H1 (cell line): ENCODE results near the gene MUC5B. TPM values are rescaled to one million over a fixed set of nuclear protein-coding genes. Genes with fewer than 3 reads are reported as not detected.

Experiments used
- CTCF ChIA-PET: fragments of 300-600 bp; sonication (Branson Sonifier 250); formaldehyde crosslinking; loops from one replicate; lab custom pipeline; 2021; ENCODE audit not compliant: partially characterized antibody; lab: Charles Lee
- POLR2A ChIA-PET: fragments of 300-600 bp; sonication (Branson Sonifier 250); formaldehyde crosslinking; loops from one replicate; lab custom pipeline; 2021; ENCODE audit warnings: inconsistent platforms; ENCODE audit not compliant: partially characterized antibody; lab: Charles Lee
- DNase-seq, 2 experiments: peaks; one replicate each; pipeline versions ENCODE4 v3.0.0 to v3.0.0-alpha.2; 2010 to 2022; ENCODE audit warnings: low spot score in 2 of 2, low read depth in 1 of 2, mixed read lengths in 1 of 2
- FAIRE-seq: peaks from 2 replicates; lab custom pipeline; 2011; peaks lifted over from hg19 to GRCh38; lab: Jason Lieb, UNC
- H2AFZ ChIP-seq: 2 replicates; pipeline ENCODE4 v1.8.1; 2012; ENCODE audit warnings: low read length, inconsistent platforms
- H2AK5ac ChIP-seq: 2 replicates; pipeline ENCODE4 v1.6.1; 2013; ENCODE audit warnings: low read depth, low read length
- H2BK120ac ChIP-seq: replicated peaks from 2 replicates; pipeline ENCODE3; 2013; ENCODE audit warnings: low read depth, low read length, inconsistent platforms
- H2BK12ac ChIP-seq: 2 replicates; pipeline ENCODE4 v1.6.1; 2013; ENCODE audit warnings: low read depth, low read length
- H2BK15ac ChIP-seq: 2 replicates; pipeline ENCODE4 v1.6.1; 2013; ENCODE audit warnings: low read length
- H2BK20ac ChIP-seq: 2 replicates; pipeline ENCODE4 v1.6.1; 2013; ENCODE audit warnings: low read length
- H2BK5ac ChIP-seq: 2 replicates; pipeline ENCODE4 v1.6.1; 2013; ENCODE audit warnings: low read depth, low read length
- H3K14ac ChIP-seq: 2 replicates; pipeline ENCODE4 v1.6.1; 2013; ENCODE audit warnings: inconsistent platforms; ENCODE audit not compliant: insufficient read length
- H3K18ac ChIP-seq: 2 replicates; pipeline ENCODE4 v1.6.1; 2013; ENCODE audit warnings: low read length; ENCODE audit errors: extremely low read depth
- H3K23ac ChIP-seq: 2 replicates; pipeline ENCODE4 v1.6.1; 2013; ENCODE audit warnings: inconsistent platforms; ENCODE audit not compliant: insufficient read length
- H3K23me2 ChIP-seq: 2 replicates; pipeline ENCODE4 v1.6.1; 2013; ENCODE audit warnings: low read depth, low read length
- H3K27ac ChIP-seq: 2 replicates; pipeline ENCODE4 v1.6.1; 2011; ENCODE audit warnings: low read depth, low read length, inconsistent platforms
- H3K27me3 ChIP-seq, 4 experiments: replicated peaks in 1 of 4; 1 replicate in 1 of 4; 2 replicates in 3 of 4; pipeline versions ENCODE4 v1.6.1 to v1.8.1; 2011 to 2013; ENCODE audit warnings: low read length in 3 of 4, mild to moderate bottlenecking in 3 of 4, inconsistent platforms in 2 of 4, mixed read lengths in 2 of 4, moderate library complexity in 1 of 4; ENCODE audit not compliant: control insufficient read depth in 3 of 4, insufficient read depth in 3 of 4; ENCODE audit errors: extremely low read depth in 1 of 4
- H3K36me3 ChIP-seq, 4 experiments: 2 replicates each; pipeline versions ENCODE4 v1.6.1 to v1.8.1; 2011 to 2013; ENCODE audit warnings: mild to moderate bottlenecking in 4 of 4, low read length in 3 of 4, moderate library complexity in 2 of 4, control low read depth in 1 of 4, inconsistent platforms in 1 of 4; ENCODE audit not compliant: insufficient read depth in 4 of 4, control insufficient read depth in 2 of 4
- H3K4ac ChIP-seq: replicated peaks from 2 replicates; pipeline ENCODE3; 2013; ENCODE audit warnings: low read length, low read depth, mixed read lengths, inconsistent platforms; ENCODE audit not compliant: insufficient read length
- H3K4me1 ChIP-seq, 4 experiments: replicated peaks in 1 of 4; 1 replicate in 1 of 4; 2 replicates in 3 of 4; pipeline versions ENCODE4 v1.6.1 to v1.8.1; 2011 to 2013; ENCODE audit warnings: low read length in 3 of 4, inconsistent platforms in 2 of 4, mixed read lengths in 1 of 4; ENCODE audit not compliant: insufficient read depth in 4 of 4, control insufficient read depth in 3 of 4
- H3K4me2 ChIP-seq, 2 experiments: 2 replicates each; pipeline versions ENCODE4 v1.6.1 to v1.8.1; 2011 to 2013; ENCODE audit warnings: low read depth in 2 of 2, low read length in 2 of 2, control low read depth in 1 of 2, inconsistent platforms in 1 of 2, mild to moderate bottlenecking in 1 of 2; ENCODE audit not compliant: insufficient read depth in 1 of 2
- H3K4me3 ChIP-seq, 4 experiments: fragments of 200-600, 300-600 bp in 1 of 4; sonication (generic), shearing (Covaris generic), sonication (Bioruptor Twin) in 1 of 4; 2 replicates each; pipeline versions ENCODE4 v1.5.1 to v1.8.1; 2011 to 2016; ENCODE audit warnings: low read length in 4 of 4, low read depth in 3 of 4, control low read depth in 2 of 4, inconsistent platforms in 2 of 4, mild to moderate bottlenecking in 2 of 4, mixed read lengths in 1 of 4, moderate library complexity in 1 of 4; ENCODE audit not compliant: insufficient read depth in 2 of 4; ENCODE audit errors: extremely low read depth in 1 of 4
- H3K56ac ChIP-seq: replicated peaks from 2 replicates; pipeline ENCODE3; 2013; ENCODE audit warnings: low read depth, mild to moderate bottlenecking, mixed read lengths, low read length, inconsistent platforms; ENCODE audit not compliant: insufficient read length
- H3K79me1 ChIP-seq: 2 replicates; pipeline ENCODE4 v1.6.1; 2013; ENCODE audit warnings: low read depth, low read length, control low read depth
- H3K79me2 ChIP-seq, 2 experiments: 2 replicates each; pipeline versions ENCODE4 v1.6.1 to v1.8.1; 2012 to 2013; ENCODE audit warnings: low read length in 2 of 2, mild to moderate bottlenecking in 2 of 2, inconsistent platforms in 1 of 2; ENCODE audit not compliant: insufficient read depth in 2 of 2, control insufficient read depth in 1 of 2
- H3K9ac ChIP-seq, 4 experiments: replicated peaks in 1 of 4; 1 replicate in 1 of 4; 2 replicates in 3 of 4; pipeline versions ENCODE4 v1.6.1 to v1.8.1; 2011 to 2013; ENCODE audit warnings: low read depth in 3 of 4, low read length in 3 of 4, control low read depth in 2 of 4, mild to moderate bottlenecking in 2 of 4, moderate library complexity in 2 of 4, inconsistent platforms in 1 of 4; ENCODE audit errors: extremely low read depth in 1 of 4
- H3K9me3 ChIP-seq, 2 experiments: 2 replicates each; pipeline versions ENCODE4 v1.6.1 to v1.8.1; 2012 to 2013; ENCODE audit warnings: mild to moderate bottlenecking in 2 of 2, moderate library complexity in 2 of 2, control low read depth in 1 of 2, inconsistent platforms in 1 of 2, low read depth in 1 of 2, low read length in 1 of 2, mixed read lengths in 1 of 2; ENCODE audit not compliant: insufficient read depth in 2 of 2
- H4K20me1 ChIP-seq, 2 experiments: replicated peaks in 1 of 2; 2 replicates each; pipeline versions ENCODE3 to v1.8.1; 2011 to 2013; ENCODE audit warnings: inconsistent platforms in 2 of 2, low read length in 2 of 2, mild to moderate bottlenecking in 1 of 2; ENCODE audit not compliant: insufficient read depth in 2 of 2, control insufficient read depth in 1 of 2
- H4K5ac ChIP-seq: 2 replicates; pipeline ENCODE4 v1.6.1; 2013; ENCODE audit warnings: low read length, low read depth, mixed read lengths, inconsistent platforms; ENCODE audit not compliant: insufficient read length
- H4K8ac ChIP-seq: 2 replicates; pipeline ENCODE4 v1.8.0; 2013; ENCODE audit warnings: mild to moderate bottlenecking, moderate library complexity, low read length, inconsistent platforms; ENCODE audit not compliant: insufficient read depth; ENCODE audit errors: extremely low read depth
- H4K91ac ChIP-seq: replicated peaks from 2 replicates; pipeline ENCODE3; 2013; ENCODE audit warnings: low read length, mixed read lengths, inconsistent platforms; ENCODE audit not compliant: insufficient read length
- ATF2 ChIP-seq: IDR thresholded peaks from 2 replicates; pipeline ENCODE4 v1.6.1; 2012; ENCODE audit warnings: low read length, inconsistent platforms
- BACH1 ChIP-seq: IDR thresholded peaks from 2 replicates; pipeline ENCODE4 v1.6.1; 2012; ENCODE audit warnings: low read length, improper control_type of control experiment
- CEBPB ChIP-seq: IDR thresholded peaks from 2 replicates; pipeline ENCODE4 v1.6.1; 2012; ENCODE audit warnings: low read depth, low read length
- EGR1 ChIP-seq: IDR thresholded peaks from 2 replicates; pipeline ENCODE4 v1.6.1; 2011; ENCODE audit warnings: low read depth, low read length, borderline replicate concordance
- GABPA ChIP-seq: IDR thresholded peaks from 2 replicates; pipeline ENCODE4 v1.6.1; 2011; ENCODE audit warnings: mild to moderate bottlenecking, low read length, moderate library complexity, borderline replicate concordance; ENCODE audit not compliant: insufficient read depth
- POLR2AphosphoS5 ChIP-seq: IDR thresholded peaks from 2 replicates; pipeline ENCODE4 v1.6.1; 2011; ENCODE audit warnings: low read depth, low read length
- RBBP5 ChIP-seq: IDR thresholded peaks from 2 replicates; pipeline ENCODE4 v1.7.1; 2012; ENCODE audit warnings: low read depth, mild to moderate bottlenecking, inconsistent platforms, low read length, moderate library complexity, borderline replicate concordance
- SUZ12 ChIP-seq: fragments of 200-600 bp; sonication (generic); IDR thresholded peaks from 2 replicates; pipeline ENCODE4 v1.6.1; 2012; ENCODE audit warnings: mild to moderate bottlenecking, inconsistent platforms, low read length, moderate library complexity, mixed read lengths
- TCF12 ChIP-seq: IDR thresholded peaks from 2 replicates; pipeline ENCODE4 v1.6.1; 2011; ENCODE audit warnings: low read depth, mild to moderate bottlenecking, low read length
- TEAD4 ChIP-seq: IDR thresholded peaks from 2 replicates; pipeline ENCODE4 v1.6.1; 2012; ENCODE audit warnings: low read depth, low read length, inconsistent platforms, mixed read lengths
- WGBS, 2 experiments: shearing (Covaris generic) in 1 of 2; methylation state at CpG; one replicate each; pipeline versions ENCODE4 v1.1.6 to v1.1.7; 2013 to 2015; ENCODE audit warnings: low lambda C conversion rate in 2 of 2, mixed read lengths in 2 of 2, inconsistent platforms in 1 of 2, low coverage in 1 of 2, missing lambda C conversion rate in 1 of 2; ENCODE audit not compliant: insufficient replicate concordance in 2 of 2, insufficient coverage in 1 of 2, insufficient read length in 1 of 2; ENCODE audit errors: extremely low coverage in 1 of 2, missing lambda C conversion rate in 1 of 2; 5-methylcytosine and 5-hydroxymethylcytosine counted together
- polyA plus RNA-seq, 7 experiments: library from polyadenylated mRNA; depleted of rRNA in 3 of 7; stranded (reverse) in 5 of 7; unstranded in 2 of 7; fragments of >200 nt in 5 of 7; fragments of 200-250 nt in 2 of 7; gene quantifications; 1 replicate in 5 of 7; 2 replicates in 1 of 7; 4 replicates in 1 of 7; pipeline versions ENCODE4 v1.2.1 to v1.2.3, GENCODE V29; 2011 to 2013; ENCODE audit warnings: missing spikeins in 2 of 7, mixed read lengths in 2 of 7
- total RNA-seq: library from RNA; stranded (reverse); fragmentation: NEBNext Ultra II Directional; extraction: Animal tissue kit (Norgen Biotek cat#: 25700); gene quantifications from 2 replicates; pipeline ENCODE4 v1.2.1, GENCODE V29; 2021

The MUC5B gene
- total and polyA plus RNA-seq, 2 of the 8 experiments (the other 6 are each of a cell fraction or from before 2014, with no cell fraction given): 0.02 to 0.03 TPM

GRCh38 chr11:1280116-1281035, 57.5 kb downstream of the MUC5B start:
- H3K4me2 ChIP-seq: no peak overlapping the region
- no peak overlapping the region for H4K91ac ChIP-seq
- no peak overlapping the region for H2BK12ac ChIP-seq
- H3K18ac ChIP-seq: no peak overlapping the region
- no peaks in the 10 kb centered on the region; a peak in 1 of 7 replicates for H3K4me1 ChIP-seq
- H3K4me3 ChIP-seq: no peak overlapping the region
- no peak overlapping the region for H3K4ac ChIP-seq
- 0 out of 2 replicates have a peak overlapping the region, but pooled peaks have one; percentile 68 for H4K8ac ChIP-seq
- WGBS, 2 experiments: 88% methylated on average over 41 of the region's 46 CpGs; no CpG with 5 or more reads in 1 of the 2 experiments
- no peak overlapping the region for H2BK120ac ChIP-seq
- DNase-seq (no peak), FAIRE-seq (no peak)
- ChIA-PET CTCF (interaction anchor here (1.0 kb wide), 2 partner anchors 11 to 18 kb away, joined by 3 read pairs; no protein-coding TSS in a partner anchor), POLR2A (no interaction called here)
- H3K36me3 ChIP-seq: peaks cover 4 to 14% (median 11%) of the 10 kb centered on the region in 4 experiments; a peak in 6 of 8 replicates
- H3K79me1 ChIP-seq: peaks cover 6% of the 10 kb centered on the region; the same call in 1 of the 2 replicates
- no peaks in the 10 kb centered on the region for H3K23me2 ChIP-seq
- H3K23ac ChIP-seq: no peak overlapping the region
- H3K9ac ChIP-seq: no peak overlapping the region
- no peak overlapping the region for H3K14ac ChIP-seq
- no peak overlapping the region for H2AK5ac ChIP-seq
- no peak overlapping the region for H3K27ac ChIP-seq
- H2AFZ ChIP-seq: no peak overlapping the region
- no peaks in the 10 kb centered on the region for H3K9me3 ChIP-seq
- peaks cover 0 to 15% of the 10 kb centered on the region in 2 experiments for H4K20me1 ChIP-seq
- H2BK15ac ChIP-seq: no peak overlapping the region
- no peak overlapping the region for H3K56ac ChIP-seq
- no peak overlapping the region for H2BK5ac ChIP-seq
- no peaks in the 10 kb centered on the region for H3K79me2 ChIP-seq
- no peak overlapping the region for H2BK20ac ChIP-seq
- H4K5ac ChIP-seq: no peak overlapping the region
- H3K27me3 ChIP-seq: no peaks in the 10 kb centered on the region
- TF ChIP-seq TEAD4 (no peak), BACH1 (no peak), TCF12 (no peak), CEBPB (no peak), ATF2 (no peak), RBBP5 (no peak), EGR1 (no peak), SUZ12 (no peak), GABPA (no peak), POLR2AphosphoS5 (no peak)
